GM23248 (cell line): Measurements from ENCODE around the gene KDM5A. TPM values are rescaled to one million over a fixed set of nuclear protein-coding genes. Genes with fewer than 3 reads are reported as not detected.
A peak's percentile ranks its signal among the peaks of the same experiment; 100 is the strongest.

Source experiments
- DNase-seq: peaks from one replicate; pipeline ENCODE4 v3.0.0-alpha.2; 2015
- H2AFZ ChIP-seq: fragments of 200-600 bp; sonication (generic); 2 replicates; pipeline ENCODE4 v1.6.1; 2016; ENCODE audit warnings: antibody characterized with exemption
- H3F3A ChIP-seq: fragments of 200-600 bp; sonication (generic); 2 replicates; pipeline ENCODE4 v1.6.1; 2016; ENCODE audit warnings: mild to moderate bottlenecking, antibody characterized with exemption, mixed run types; ENCODE audit not compliant: insufficient read depth
- H3K27ac ChIP-seq: fragments of 200-600 bp; sonication (generic); 2 replicates; pipeline ENCODE4 v1.5.1; 2016; ENCODE audit warnings: mild to moderate bottlenecking
- H3K27me3 ChIP-seq: fragments of 200-600 bp; sonication (generic); replicated peaks from 2 replicates; pipeline ENCODE4 v1.6.1; 2016; ENCODE audit warnings: mild to moderate bottlenecking; ENCODE audit not compliant: insufficient read depth
- H3K36me3 ChIP-seq: fragments of 200-600 bp; sonication (generic); 2 replicates; pipeline ENCODE4 v1.6.1; 2016; ENCODE audit warnings: low read depth, mild to moderate bottlenecking
- H3K4me1 ChIP-seq: fragments of 200-600 bp; sonication (generic); 2 replicates; pipeline ENCODE4 v1.6.1; 2016; ENCODE audit warnings: mild to moderate bottlenecking; ENCODE audit not compliant: insufficient read depth
- H3K4me2 ChIP-seq: fragments of 200-600 bp; sonication (generic); one replicate; pipeline ENCODE4 v1.6.1; 2016; ENCODE audit warnings: mild to moderate bottlenecking; ENCODE audit not compliant: unreplicated experiment
- H3K4me3 ChIP-seq: fragments of 200-600 bp; sonication (generic); 2 replicates; pipeline ENCODE4 v1.5.1; 2016; ENCODE audit warnings: mild to moderate bottlenecking
- H3K79me2 ChIP-seq: fragments of 200-600 bp; sonication (generic); 2 replicates; pipeline ENCODE4 v1.6.1; 2016; ENCODE audit warnings: mild to moderate bottlenecking; ENCODE audit not compliant: insufficient read depth
- H3K9ac ChIP-seq: fragments of 200-600 bp; sonication (generic); 2 replicates; pipeline ENCODE4 v1.6.1; 2016; ENCODE audit warnings: mild to moderate bottlenecking
- H3K9me2 ChIP-seq: fragments of 200-600 bp; sonication (generic); 2 replicates; pipeline ENCODE4 v1.6.1; 2016; ENCODE audit warnings: mixed run types, mild to moderate bottlenecking, moderate library complexity; ENCODE audit not compliant: insufficient read depth
- H3K9me3 ChIP-seq: fragments of 200-600 bp; sonication (generic); one replicate; pipeline ENCODE4 v1.6.1; 2017; ENCODE audit warnings: low read depth
- H4K20me1 ChIP-seq: fragments of 200-600 bp; sonication (generic); 2 replicates; pipeline ENCODE4 v1.6.0; 2016; ENCODE audit not compliant: insufficient read depth
- EZH2 ChIP-seq: fragments of 200-600 bp; sonication (generic); IDR thresholded peaks from 2 replicates; pipeline ENCODE4 v1.6.1; 2018; ENCODE audit warnings: antibody characterized with exemption, mild to moderate bottlenecking; ENCODE audit not compliant: insufficient read depth, poor library complexity, severe bottlenecking
- EZH2phosphoT487 ChIP-seq: fragments of 200-600 bp; sonication (generic); IDR thresholded peaks from 2 replicates; pipeline ENCODE4 v1.6.1; 2018; ENCODE audit warnings: antibody characterized with exemption, moderate library complexity, mild to moderate bottlenecking, low read depth; ENCODE audit not compliant: insufficient read depth
- WGBS, 2 experiments: methylation state at CpG; one replicate each; pipeline ENCODE4 v1.1.6; 2015 to 2017; ENCODE audit warnings: low lambda C conversion rate in 2 of 2, low coverage in 1 of 2; ENCODE audit errors: missing lambda C conversion rate in 2 of 2; 5-methylcytosine and 5-hydroxymethylcytosine counted together
- in situ Hi-C: fragments of 300-500 bp; cut with MboI; formaldehyde crosslinking; loops from 2 replicates; pipeline ENCODE4 v1.15.0; 2020
- polyA plus RNA-seq: library from polyadenylated mRNA; unstranded; fragments of >200 nt; fragmentation: Nextera tagmentation; extraction: Ambion mirVana; gene quantifications from 2 replicates; pipeline ENCODE4 v1.2.1, GENCODE V29; 2016
- total RNA-seq: library from RNA; depleted of rRNA; stranded (reverse); fragments of >200 nt; shearing (Covaris generic); gene quantifications from 2 replicates; pipeline ENCODE4 v1.2.3, GENCODE V29; 2014

The KDM5A gene
- total and polyA plus RNA-seq, 2 experiments from 2014 or later: 25.1 to 31.4 TPM

DNA sequence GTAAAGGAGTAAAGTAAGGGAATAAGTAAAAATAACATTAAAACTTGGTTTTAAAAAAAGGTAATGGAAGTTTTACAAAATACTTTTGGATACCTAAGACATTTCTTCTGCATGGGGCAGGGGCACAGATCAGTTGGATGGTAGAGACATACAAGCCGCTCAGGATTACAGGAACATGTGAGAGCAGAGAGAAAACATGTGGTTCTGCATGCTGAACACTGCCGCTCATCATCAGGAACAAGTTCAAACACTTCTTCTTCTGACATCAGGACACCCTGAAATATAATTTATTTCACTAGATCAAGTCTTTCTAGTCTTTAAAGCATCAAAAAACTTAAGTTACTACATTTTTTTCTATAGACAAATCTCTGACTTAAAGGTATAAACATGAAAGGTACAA lies 65.6 kb downstream of the KDM5A start:
- no peak for TF ChIP-seq EZH2
- TF ChIP-seq EZH2phosphoT487: no peak
- Histone ChIP-seq H3K9me3 (no peaks in the 10 kb centered on the region), H3F3A (no peaks in the 10 kb centered on the region), H3K79me2 (peaks cover 31% of the 10 kb centered on the region), H3K4me2 (no peak overlapping the region), H3K9me2 (no peaks in the 10 kb centered on the region), H3K27ac (no peak overlapping the region), H2AFZ (no peak overlapping the region), H3K9ac (no peak overlapping the region), H3K4me1 (no peaks in the 10 kb centered on the region), H4K20me1 (no peaks in the 10 kb centered on the region), H3K36me3 (peaks cover 62% of the 10 kb centered on the region), H3K4me3 (no peak overlapping the region), H3K27me3 (no peaks in the 10 kb centered on the region)
- no peak for DNase-seq
- 96 to 98% methylated on average over 2 of the region's 2 CpGs for WGBS, 2 experiments
- in situ Hi-C loops: no loop called here

DNA sequence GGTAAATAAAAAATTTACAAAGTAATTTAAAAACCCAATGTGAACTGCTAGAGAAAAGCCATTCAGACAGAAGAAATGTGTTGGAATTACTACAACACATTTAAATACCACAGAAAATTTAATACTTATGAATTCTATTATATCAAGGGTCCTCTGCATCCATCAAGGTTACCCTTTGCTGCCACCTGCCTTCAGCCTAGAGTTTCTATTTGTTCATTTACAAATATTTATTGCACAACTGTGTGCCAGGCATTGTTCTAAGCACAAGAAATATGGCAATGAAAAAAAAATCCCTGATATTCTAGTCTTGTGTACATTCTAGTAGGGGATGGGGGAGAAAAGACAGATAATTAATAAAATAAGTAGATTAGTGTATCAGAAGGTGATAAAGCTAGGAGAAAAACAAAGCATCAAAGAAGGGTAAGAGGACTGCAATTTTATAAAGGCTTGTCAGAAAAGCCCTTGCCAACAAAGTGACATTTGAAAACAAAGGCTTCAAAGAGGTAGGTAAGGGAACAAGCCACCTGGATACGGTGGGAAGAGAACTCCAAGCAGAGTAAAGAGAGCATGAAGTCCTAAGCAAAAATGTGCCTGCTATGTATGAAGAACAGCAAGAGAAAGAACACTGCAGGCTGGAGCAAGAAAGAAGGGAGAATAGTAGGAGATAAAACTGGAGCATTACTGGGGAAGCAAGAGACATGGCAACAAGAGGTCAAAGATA lies 67.4 kb downstream of the KDM5A start:
- Histone ChIP-seq H4K20me1 (no peaks in the 10 kb centered on the region), H3K9me3 (no peaks in the 10 kb centered on the region), H3F3A (no peaks in the 10 kb centered on the region), H3K9ac (no peak overlapping the region), H3K4me3 (no peak overlapping the region), H3K79me2 (peaks cover 43% of the 10 kb centered on the region), H2AFZ (no peak overlapping the region), H3K27me3 (no peaks in the 10 kb centered on the region), H3K36me3 (peaks cover 68% of the 10 kb centered on the region), H3K4me1 (no peaks in the 10 kb centered on the region), H3K9me2 (no peaks in the 10 kb centered on the region), H3K4me2 (no peak overlapping the region), H3K27ac (no peak overlapping the region)
- TF ChIP-seq EZH2phosphoT487: no peak
- no peak for TF ChIP-seq EZH2
- in situ Hi-C loops: no loop called here
- 48 to 54% methylated on average over 1 of the region's 1 CpG for WGBS, 2 experiments
- DNase-seq: peak; percentile 22

DNA sequence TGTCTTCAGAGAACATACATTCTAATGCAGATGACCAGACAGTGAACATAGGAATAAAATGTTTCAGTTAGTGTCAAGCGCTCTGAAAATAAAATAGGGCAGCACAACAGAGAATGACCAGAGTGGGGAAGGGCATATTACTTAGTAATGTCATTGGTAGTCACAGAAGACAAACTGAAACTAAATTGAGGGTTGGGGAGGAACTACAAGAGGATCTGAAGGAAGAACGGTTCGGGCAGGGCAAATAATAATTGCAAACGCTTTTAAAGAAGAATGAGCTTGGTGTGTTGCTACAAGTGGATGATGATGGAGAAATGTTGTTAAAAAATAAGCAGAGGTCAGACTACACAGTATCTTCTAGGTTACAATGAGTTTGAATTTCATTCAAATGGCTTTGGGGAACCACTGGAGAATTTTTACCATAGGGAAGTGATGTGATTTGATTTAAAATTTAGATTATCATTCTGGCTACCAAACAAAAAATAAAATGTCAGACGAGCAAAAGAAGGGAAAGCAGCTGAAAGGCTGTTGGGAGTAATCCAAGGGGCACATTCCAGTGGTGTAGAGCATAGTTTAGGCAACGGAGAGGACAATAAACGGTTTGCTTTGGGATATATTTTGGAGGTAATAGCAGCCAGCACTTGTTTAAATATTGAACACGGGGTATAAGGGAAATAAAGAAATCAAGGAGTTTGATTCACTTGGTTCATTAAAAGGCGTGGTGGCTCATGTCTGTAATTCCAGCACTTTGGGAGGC lies 70.2 kb downstream of the KDM5A start:
- no peaks in the 10 kb centered on the region for H4K20me1 ChIP-seq
- H3F3A ChIP-seq: no peaks in the 10 kb centered on the region
- no peak for DNase-seq
- no peak overlapping the region for H3K27ac ChIP-seq
- no peak overlapping the region for H2AFZ ChIP-seq
- no peaks in the 10 kb centered on the region for H3K9me3 ChIP-seq
- no peak for TF ChIP-seq EZH2phosphoT487
- no peak for TF ChIP-seq EZH2
- H3K4me3 ChIP-seq: no peak overlapping the region
- no peak overlapping the region for H3K9ac ChIP-seq
- H3K79me2 ChIP-seq: peaks cover 28% of the 10 kb centered on the region; the same call in 1 of the 2 replicates
- no peak overlapping the region for H3K4me2 ChIP-seq
- H3K4me1 ChIP-seq: no peaks in the 10 kb centered on the region
- in situ Hi-C loops: no loop called here
- no peaks in the 10 kb centered on the region for H3K9me2 ChIP-seq
- 66 to 72% methylated on average over 9 of the region's 9 CpGs for WGBS, 2 experiments
- no peaks in the 10 kb centered on the region for H3K27me3 ChIP-seq
- peaks cover 81% of the 10 kb centered on the region for H3K36me3 ChIP-seq

DNA sequence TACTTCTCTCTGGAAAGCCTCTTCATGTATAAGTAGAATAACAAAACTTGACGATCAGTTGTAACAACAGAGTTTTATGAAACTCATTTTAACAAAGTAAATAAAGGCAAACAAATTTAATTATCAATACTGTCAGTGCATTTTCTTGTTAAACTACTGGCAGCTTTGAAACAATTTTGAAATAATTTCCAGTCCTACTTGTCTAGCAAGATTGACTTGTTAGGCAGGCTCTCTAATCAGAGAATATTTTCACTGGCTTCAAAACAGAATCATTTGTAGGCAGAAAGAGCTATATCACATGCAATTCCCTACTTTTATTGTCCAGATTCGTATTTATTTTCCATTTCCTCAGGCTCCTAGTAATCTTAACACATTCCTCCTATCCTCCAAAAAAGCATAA lies 80.6 kb downstream of the KDM5A start:
- Histone ChIP-seq H4K20me1 (no peaks in the 10 kb centered on the region), H3K36me3 (peaks cover 89% of the 10 kb centered on the region), H3K9me2 (no peaks in the 10 kb centered on the region), H3K9me3 (no peaks in the 10 kb centered on the region), H2AFZ (no peak overlapping the region), H3K4me1 (no peaks in the 10 kb centered on the region), H3K4me2 (no peak overlapping the region), H3K79me2 (peaks cover 33% of the 10 kb centered on the region), H3K4me3 (no peak overlapping the region), H3F3A (no peaks in the 10 kb centered on the region), H3K9ac (no peak overlapping the region), H3K27ac (no peak overlapping the region), H3K27me3 (no peaks in the 10 kb centered on the region)
- TF ChIP-seq EZH2phosphoT487 (no peak), EZH2 (no peak)
- no peak for DNase-seq
- in situ Hi-C loops: no loop called here
- whole genome bisulfite sequencing, 2 experiments: 57 to 59% methylated on average over 2 of the region's 2 CpGs
